AG04450 (cell line): ENCODE measurements around the gene GLIPR1. TPM values are rescaled to one million over a fixed set of nuclear protein-coding genes. Genes with fewer than 3 reads are reported as not detected.

ENCODE experiments used
- CTCF ChIA-PET: fragments of 300-600, 350-600 bp; formaldehyde crosslinking; extraction: SDS; loops from one replicate; lab custom pipeline; 2022; ENCODE audit warnings: antibody characterized with exemption, inconsistent platforms; lab: Charles Lee
- POLR2A ChIA-PET: fragments of 350-600 bp; formaldehyde crosslinking; extraction: SDS; loops from one replicate; lab custom pipeline; 2021; ENCODE audit warnings: antibody characterized with exemption, inconsistent platforms; lab: Yijun Ruan, JAX
- DNase-seq: peaks from one replicate; pipeline ENCODE4 v3.0.0-alpha.2; 2011; ENCODE audit warnings: low read depth, low spot score
- H3K27ac ChIP-seq: one replicate; pipeline ENCODE4 v1.5.1; 2012; ENCODE audit warnings: low read depth, low read length, control low read depth
- H3K27me3 ChIP-seq: one replicate; pipeline ENCODE4 v1.6.0; 2012; ENCODE audit warnings: low read length; ENCODE audit not compliant: control insufficient read depth, insufficient read depth
- H3K4me3 ChIP-seq: 2 replicates; pipeline ENCODE4 v1.5.1; 2011; ENCODE audit warnings: mild to moderate bottlenecking, low read depth, low read length, control low read depth
- H3K9me3 ChIP-seq: 2 replicates; pipeline ENCODE4 v1.5.1; 2012; ENCODE audit warnings: low read length; ENCODE audit not compliant: control insufficient read depth, insufficient read depth
- polyA plus RNA-seq: library from polyadenylated mRNA; depleted of rRNA; stranded (reverse); fragments of >200 nt; gene quantifications from 2 replicates; pipeline ENCODE4 v1.2.3, GENCODE V29; 2011
- TF ChIP-seq, protein P1 (sequence below): IDR thresholded peaks from 2 replicates; pipeline ENCODE4 v1.5.1; 2011; ENCODE audit warnings: low read depth, low read length, control low read depth, inconsistent platforms

The GLIPR1 gene
- polyA plus RNA-seq, 1 experiment: 335 TPM

DNA sequence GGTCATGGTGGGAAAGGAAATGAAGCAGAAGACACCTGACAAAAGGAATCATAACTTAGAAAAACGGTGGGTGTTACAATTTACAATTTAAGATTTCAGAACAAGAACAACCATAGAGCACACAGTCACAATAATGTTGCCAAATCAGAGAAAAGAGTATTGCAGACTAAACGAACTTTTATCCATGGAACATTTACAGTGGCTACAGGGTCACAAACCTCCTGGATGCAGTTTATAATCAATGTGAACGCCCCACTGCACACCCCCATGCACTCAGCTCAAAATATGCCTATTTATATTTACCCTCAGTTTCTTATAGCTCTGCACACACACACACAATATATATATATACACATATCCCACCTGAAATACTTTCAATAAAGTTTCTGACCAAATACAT is 22.9 kb downstream of the GLIPR1 start:
- Histone ChIP-seq H3K27ac (no peak overlapping the region), H3K4me3 (no peak overlapping the region), H3K9me3 (no peaks in the 10 kb centered on the region), H3K27me3 (no peaks in the 10 kb centered on the region)
- DNase-seq: no peak
- ChIA-PET CTCF (interaction anchor here (0.9 to 2.0 kb wide), 3 partner anchors 112 to 814 kb away, joined by 3 to 20 read pairs (median 4); partner anchors contain the start of gene GLIPR1L1), POLR2A (interaction anchor here (0.5 to 1.0 kb wide), 2 partner anchors 8 to 533 kb away, joined by 3 to 4 read pairs; partner anchors contain the start of gene KRR1)
- TF ChIP-seq, protein P1, sequence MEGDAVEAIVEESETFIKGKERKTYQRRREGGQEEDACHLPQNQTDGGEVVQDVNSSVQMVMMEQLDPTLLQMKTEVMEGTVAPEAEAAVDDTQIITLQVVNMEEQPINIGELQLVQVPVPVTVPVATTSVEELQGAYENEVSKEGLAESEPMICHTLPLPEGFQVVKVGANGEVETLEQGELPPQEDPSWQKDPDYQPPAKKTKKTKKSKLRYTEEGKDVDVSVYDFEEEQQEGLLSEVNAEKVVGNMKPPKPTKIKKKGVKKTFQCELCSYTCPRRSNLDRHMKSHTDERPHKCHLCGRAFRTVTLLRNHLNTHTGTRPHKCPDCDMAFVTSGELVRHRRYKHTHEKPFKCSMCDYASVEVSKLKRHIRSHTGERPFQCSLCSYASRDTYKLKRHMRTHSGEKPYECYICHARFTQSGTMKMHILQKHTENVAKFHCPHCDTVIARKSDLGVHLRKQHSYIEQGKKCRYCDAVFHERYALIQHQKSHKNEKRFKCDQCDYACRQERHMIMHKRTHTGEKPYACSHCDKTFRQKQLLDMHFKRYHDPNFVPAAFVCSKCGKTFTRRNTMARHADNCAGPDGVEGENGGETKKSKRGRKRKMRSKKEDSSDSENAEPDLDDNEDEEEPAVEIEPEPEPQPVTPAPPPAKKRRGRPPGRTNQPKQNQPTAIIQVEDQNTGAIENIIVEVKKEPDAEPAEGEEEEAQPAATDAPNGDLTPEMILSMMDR: no peak

DNA sequence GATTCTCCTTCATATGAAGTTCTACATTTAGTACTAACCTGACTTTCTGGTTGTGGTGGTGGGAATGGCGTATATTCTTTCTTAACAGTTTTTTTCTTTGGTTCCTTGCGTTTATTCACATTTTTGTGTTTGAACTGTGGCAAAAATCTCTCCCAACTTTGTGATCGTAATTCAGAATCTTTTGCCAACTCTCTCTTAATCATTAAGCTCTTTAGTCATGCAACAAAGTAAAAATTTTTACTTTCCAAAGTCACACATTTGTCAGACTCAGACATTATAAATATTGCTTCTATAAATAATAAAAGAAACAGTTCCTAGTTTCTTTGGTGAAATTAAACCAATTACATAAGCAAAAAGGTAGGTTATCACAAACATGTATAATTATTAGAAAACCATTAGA is 23.3 kb downstream of the GLIPR1 start:
- TF ChIP-seq, protein P1: no peak
- no peak for DNase-seq
- ChIA-PET CTCF (interaction anchor here (0.9 to 2.0 kb wide), 2 partner anchors 113 to 169 kb away, joined by 3 to 20 read pairs; partner anchors contain the start of gene GLIPR1L1), POLR2A (interaction anchor here (0.5 kb wide), 1 partner anchor 533 kb away, joined by 3 read pairs; no protein-coding TSS in a partner anchor)
- Histone ChIP-seq H3K9me3 (no peaks in the 10 kb centered on the region), H3K27ac (no peak overlapping the region), H3K27me3 (no peaks in the 10 kb centered on the region), H3K4me3 (no peak overlapping the region)

DNA sequence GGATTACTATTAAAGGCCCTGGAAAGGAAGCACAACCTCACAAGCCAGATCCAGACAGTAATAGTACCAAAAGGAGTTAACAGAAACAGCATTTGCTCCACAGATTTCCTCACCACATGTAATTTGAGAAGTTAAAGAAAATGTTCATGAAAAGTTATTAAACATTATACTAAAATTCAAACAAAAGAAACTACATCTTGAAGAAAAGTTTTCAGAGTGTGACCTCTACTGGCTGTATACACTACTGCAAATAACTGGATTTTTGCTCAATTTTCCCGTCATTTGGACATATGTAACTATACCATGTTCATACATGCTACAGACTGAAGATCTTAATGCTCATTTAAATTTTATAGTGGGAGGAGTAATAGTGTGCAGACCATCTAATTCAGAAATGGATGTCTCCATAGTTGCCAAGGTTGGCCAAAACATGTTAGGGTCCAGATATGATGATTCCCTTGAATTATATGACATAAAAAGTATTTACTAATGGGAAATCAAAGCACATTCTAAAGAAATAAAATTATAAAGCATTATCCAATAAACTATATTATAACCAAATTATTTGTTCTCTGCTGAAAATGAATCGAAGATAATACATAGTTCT is 25.3 kb downstream of the GLIPR1 start:
- TF ChIP-seq, protein P1: peak; percentile 74
- Histone ChIP-seq H3K9me3 (no peaks in the 10 kb centered on the region), H3K27me3 (no peaks in the 10 kb centered on the region), H3K27ac (no peak overlapping the region), H3K4me3 (no peak overlapping the region)
- DNase-seq: no peak
- ChIA-PET CTCF (interaction anchor here (0.7 to 2.0 kb wide), 11 partner anchors 11 to 1082 kb away, joined by 3 to 20 read pairs (median 6); partner anchors contain the start of genes GLIPR1L1 and GLIPR1L2), POLR2A (no interaction called here)

DNA sequence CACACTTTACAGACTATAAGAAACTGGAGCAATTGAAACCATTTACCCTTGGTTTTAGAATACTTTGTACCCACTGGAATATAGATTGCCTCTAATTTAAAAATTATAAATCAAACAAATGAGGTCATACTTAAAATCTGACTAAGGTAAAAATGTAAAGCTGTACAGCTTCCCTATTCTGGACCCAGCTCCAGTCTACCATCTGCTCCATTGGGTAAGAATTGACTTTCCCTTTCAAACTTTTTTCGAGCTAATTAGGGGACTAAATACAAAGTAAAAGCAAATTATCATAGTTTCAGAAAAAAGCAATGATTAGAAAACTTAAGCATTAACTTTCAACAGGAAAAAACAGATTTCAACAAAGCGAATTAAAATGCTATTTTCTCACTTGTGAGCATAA is 26.5 kb downstream of the GLIPR1 start:
- Histone ChIP-seq H3K27me3 (no peaks in the 10 kb centered on the region), H3K9me3 (no peaks in the 10 kb centered on the region), H3K27ac (no peak overlapping the region), H3K4me3 (no peak overlapping the region)
- TF ChIP-seq, protein P1: no peak
- ChIA-PET POLR2A (interaction anchor here (1.3 to 1.4 kb wide), 2 partner anchors 116 to 525 kb away, joined by 3 to 6 read pairs; partner anchors contain the start of genes GLIPR1L2 and PHLDA1), CTCF (interaction anchor here (0.7 to 2.7 kb wide), 10 partner anchors 10 to 819 kb away, joined by 3 to 13 read pairs (median 4); partner anchors contain the start of genes GLIPR1L1 and GLIPR1L2)
- DNase-seq: no peak

DNA sequence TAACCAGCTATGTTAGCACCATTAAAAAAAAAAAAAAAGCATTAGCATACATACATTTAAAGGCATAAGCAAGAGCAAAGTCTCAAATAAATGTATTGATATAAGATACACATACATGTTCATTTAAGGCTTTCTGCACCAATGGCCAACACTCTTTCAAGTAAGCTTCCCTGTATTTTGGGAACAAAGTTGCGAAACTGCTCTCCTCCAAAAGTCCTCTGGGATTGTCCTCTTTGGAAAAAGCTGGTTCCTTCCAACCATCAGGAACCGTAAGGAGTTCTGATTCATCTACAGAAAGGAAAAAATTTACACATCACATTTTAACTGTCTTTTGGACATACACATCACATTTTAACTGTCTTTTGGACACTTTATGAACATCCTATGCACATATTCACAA is 27.6 kb downstream of the GLIPR1 start:
- ChIA-PET POLR2A (interaction anchor here (1.3 to 1.4 kb wide), 2 partner anchors 117 to 524 kb away, joined by 3 to 6 read pairs; partner anchors contain the start of genes GLIPR1L2 and PHLDA1), CTCF (interaction anchor here (0.5 to 2.7 kb wide), 7 partner anchors 11 to 820 kb away, joined by 3 to 13 read pairs (median 7); partner anchors contain the start of genes GLIPR1L1 and GLIPR1L2)
- Histone ChIP-seq H3K4me3 (no peak overlapping the region), H3K27me3 (no peaks in the 10 kb centered on the region), H3K9me3 (no peaks in the 10 kb centered on the region), H3K27ac (no peak overlapping the region)
- DNase-seq: no peak
- TF ChIP-seq, protein P1: no peak
